Melanocyte of skin (primary cell): ENCODE data around the gene ATL3. TPM values are rescaled to one million over a fixed set of nuclear protein-coding genes. Genes with fewer than 3 reads are reported as not detected.

Source experiments
- small RNA-seq, 2 donors: library from RNA; depleted of rRNA; stranded (forward); fragments of <200 nt; gene quantifications; one replicate each; pipeline ENCODE3, GENCODE V24; 2012
- total RNA-seq, 2 donors: library from RNA; depleted of rRNA; stranded (reverse); fragments of >200 nt; gene quantifications; 2 replicates each; pipeline ENCODE4 v1.2.3, GENCODE V29; 2012

ATL3 gene
- total RNA-seq: 10 to 100 TPM; 36.6 to 57.8 TPM

GRCh38 chr11:63671322-63672155 is at the start of gene ATL3:
Gene ATL3, minus strand, starts transcription at chr11:63671376. Its CDS starts 41 bp downstream, at chr11:63671335.

GRCh38 chr11:63681321-63682065 is 10.3 kb upstream of the ATL3 start, which contains the start of gene RTN3:
Gene RTN3, plus strand, starts transcription at chr11:63681500. Its CDS starts 137 bp downstream, at chr11:63681637.

GRCh38 chr11:63614136-63614671 is 57.0 kb downstream of the ATL3 start, which contains the start of gene PLAAT3:
Gene PLAAT3, minus strand, starts transcription at chr11:63614433. Its CDS starts 419 bp downstream, at chr11:63614014.

Small RNAs within 50 kb of the gene (small RNA-seq; reads per million reads assigned to genes)
- 0 to 0.12 reads per million in 2 donors for gene AP000753.3

Other genes with a start within 250 kb of the ATL3 start
- gene PLAAT5, start 180.2 kb downstream of the ATL3 start, total RNA-seq: not detected
- gene LGALS12, start 165.3 kb downstream of the ATL3 start, total RNA-seq: not detected
- 10 to 100 TPM in 1 of 2 donors, 1 to 10 TPM in 1; 3.7 to 13.4 TPM for gene PLAAT4, start 134.6 kb downstream of the ATL3 start, total RNA-seq
- gene PLAAT2, start 108.0 kb downstream of the ATL3 start, total RNA-seq: not detected
- gene PLAAT3, start 56.9 kb downstream of the ATL3 start, total RNA-seq: 10 to 100 TPM; 17.6 to 25.0 TPM
- 10 to 100 TPM; 29.3 to 39.3 TPM for gene RTN3, start 10.1 kb upstream of the ATL3 start, total RNA-seq
- 1 to 10 TPM; 8.6 to 9.0 TPM for gene ZFTA, start 97.4 kb upstream of the ATL3 start, total RNA-seq
- gene SPINDOC, start 142.1 kb upstream of the ATL3 start, total RNA-seq: 10 to 100 TPM; 23.1 to 38.6 TPM
- gene MARK2, start 167.7 kb upstream of the ATL3 start, total RNA-seq: 10 to 100 TPM; 15.8 to 19.3 TPM
- gene RCOR2, start 245.8 kb upstream of the ATL3 start, total RNA-seq: under 1 TPM in 1 of 2 donors, not detected in 1; under 0.01 TPM